ENCODE data around the gene ELF1. TPM values are rescaled to one million over a fixed set of nuclear protein-coding genes. Genes with fewer than 3 reads are reported as not detected.

Gene ELF1
- total and polyA plus RNA-seq, 12 donors = 9.9 to 60.5 (median 38.2) TPM

DNA sequence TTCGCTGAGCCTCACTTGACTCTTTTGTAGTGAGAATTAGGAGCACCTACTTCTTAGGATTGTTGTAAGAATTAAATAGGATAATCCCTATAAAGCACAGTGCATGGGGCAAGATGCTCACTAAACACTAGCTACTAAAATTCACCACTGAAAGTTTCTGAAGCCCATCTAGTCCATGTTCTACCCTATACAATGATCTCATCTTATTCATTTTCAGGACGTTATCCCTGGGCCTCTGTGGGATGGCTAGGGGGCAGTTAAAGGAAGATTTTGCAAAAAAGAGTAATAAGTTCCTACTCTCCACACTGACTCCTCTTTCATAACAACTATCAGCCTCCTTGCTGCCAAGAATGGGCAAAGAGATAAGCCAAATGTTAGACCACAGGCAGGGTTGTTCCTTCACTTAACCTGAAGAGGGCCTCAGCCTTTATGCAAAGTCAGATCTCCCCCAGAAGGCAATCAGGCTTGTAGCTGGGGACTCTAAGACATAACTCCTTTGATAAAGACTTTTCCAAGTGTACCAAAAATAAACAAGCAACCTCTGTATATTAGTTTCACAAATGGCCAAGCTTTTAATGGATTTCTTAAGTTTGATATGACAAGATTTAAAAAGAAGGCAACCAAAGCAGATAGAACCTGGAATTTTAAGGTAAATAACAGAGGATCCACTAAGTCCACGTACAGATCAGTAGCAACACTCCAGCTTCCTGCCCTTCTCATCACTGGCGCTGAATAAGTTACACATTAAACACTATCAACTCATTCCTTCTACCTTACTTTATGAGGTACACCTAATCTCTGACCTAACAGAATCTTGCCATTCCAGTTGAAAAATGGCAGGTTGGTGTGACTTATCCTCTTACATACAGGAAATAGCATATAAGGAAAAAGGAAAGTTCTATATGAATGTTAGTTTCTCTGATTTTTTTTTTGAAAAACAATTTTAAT, 44.4 kb downstream of the ELF1 start:
- intact Hi-C loops (cut with DNase I) = loop anchor here in 1 of 10 donors (5.0 kb wide), 1 partner anchor 88 kb away; the partner anchor contains the start of gene WBP4
- no peaks in the 10 kb centered on the region for H3K36me3 ChIP-seq
- TF ChIP-seq, protein P1, sequence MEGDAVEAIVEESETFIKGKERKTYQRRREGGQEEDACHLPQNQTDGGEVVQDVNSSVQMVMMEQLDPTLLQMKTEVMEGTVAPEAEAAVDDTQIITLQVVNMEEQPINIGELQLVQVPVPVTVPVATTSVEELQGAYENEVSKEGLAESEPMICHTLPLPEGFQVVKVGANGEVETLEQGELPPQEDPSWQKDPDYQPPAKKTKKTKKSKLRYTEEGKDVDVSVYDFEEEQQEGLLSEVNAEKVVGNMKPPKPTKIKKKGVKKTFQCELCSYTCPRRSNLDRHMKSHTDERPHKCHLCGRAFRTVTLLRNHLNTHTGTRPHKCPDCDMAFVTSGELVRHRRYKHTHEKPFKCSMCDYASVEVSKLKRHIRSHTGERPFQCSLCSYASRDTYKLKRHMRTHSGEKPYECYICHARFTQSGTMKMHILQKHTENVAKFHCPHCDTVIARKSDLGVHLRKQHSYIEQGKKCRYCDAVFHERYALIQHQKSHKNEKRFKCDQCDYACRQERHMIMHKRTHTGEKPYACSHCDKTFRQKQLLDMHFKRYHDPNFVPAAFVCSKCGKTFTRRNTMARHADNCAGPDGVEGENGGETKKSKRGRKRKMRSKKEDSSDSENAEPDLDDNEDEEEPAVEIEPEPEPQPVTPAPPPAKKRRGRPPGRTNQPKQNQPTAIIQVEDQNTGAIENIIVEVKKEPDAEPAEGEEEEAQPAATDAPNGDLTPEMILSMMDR (IDR thresholded peaks at IDR 0.05) = peak in 7 of 9 donors; percentile 31 to 58 (median 49)
- H3K9me3 ChIP-seq = no peaks in the 10 kb centered on the region
- H3K4me3 ChIP-seq = no peak overlapping the region
- 51 to 53% methylated on average over 4 of the region's 4 CpGs for WGBS, 2 donors
- peak overlapping the region in 2 of 10 donors; percentile 13 to 33 for H3K27ac ChIP-seq
- DNase-seq (no peak), ATAC-seq (peak; percentile 44 to 77 (median 67))
- peaks cover 9 to 99% (median 85%) of the 10 kb centered on the region in 9 donors for H3K4me1 ChIP-seq
- H3K27me3 ChIP-seq = no peaks in the 10 kb centered on the region

DNA sequence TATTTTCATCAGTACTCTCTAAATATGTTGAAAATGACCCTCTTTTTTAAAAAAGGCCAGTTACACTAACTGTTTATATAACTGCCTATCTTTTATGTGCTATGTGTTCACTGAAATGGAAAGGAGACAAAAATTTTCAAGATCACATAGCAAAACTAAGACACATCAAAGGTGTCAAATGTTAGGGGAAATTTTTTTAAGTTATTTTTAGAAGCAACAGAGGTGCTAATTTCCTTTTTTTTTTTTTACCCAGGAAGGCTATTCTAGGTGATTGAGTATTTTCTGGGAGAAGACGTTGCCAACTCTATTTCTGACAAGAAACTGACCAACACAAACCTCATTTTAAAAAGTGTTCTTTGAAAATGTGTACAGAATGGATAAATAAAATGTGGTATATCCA, 45.7 kb downstream of the ELF1 start:
- 20 to 48% methylated on average over 1 of the region's 1 CpG for WGBS, 2 donors
- H3K27ac ChIP-seq = no peak overlapping the region
- no peaks in the 10 kb centered on the region for H3K9me3 ChIP-seq
- H3K4me1 ChIP-seq = peaks cover 9 to 100% (median 97%) of the 10 kb centered on the region in 9 donors
- H3K4me3 ChIP-seq = no peak overlapping the region
- intact Hi-C loops (cut with DNase I) = no loop called here
- TF ChIP-seq, protein P1 (IDR thresholded peaks at IDR 0.05) = no peak
- no peaks in the 10 kb centered on the region for H3K27me3 ChIP-seq
- H3K36me3 ChIP-seq = no peaks in the 10 kb centered on the region
- ATAC-seq = no peak
- DNase-seq = no peak

DNA sequence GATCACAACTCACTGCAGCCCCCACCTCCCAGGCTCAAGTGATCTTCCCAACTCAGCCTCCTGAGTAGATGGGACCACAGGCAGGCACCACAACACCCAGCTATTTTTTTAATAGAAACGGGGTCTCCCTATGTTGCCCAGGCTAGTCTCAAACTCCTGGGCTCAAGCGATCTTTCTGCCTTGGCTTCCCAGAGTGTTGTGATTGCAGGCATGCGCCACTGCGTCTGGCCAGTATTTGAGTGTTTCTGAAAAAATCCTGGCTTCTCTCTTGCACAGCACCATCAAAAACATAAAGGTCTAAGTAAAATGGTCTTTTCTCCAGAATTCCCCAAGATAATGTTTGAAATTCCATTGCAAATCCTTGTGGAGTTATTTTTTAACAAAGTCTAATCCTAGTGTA, 47.8 kb downstream of the ELF1 start:
- Histone ChIP-seq H3K36me3 (no peaks in the 10 kb centered on the region), H3K27ac (no peak overlapping the region), H3K4me1 (peaks cover 9 to 100% (median 85%) of the 10 kb centered on the region in 9 donors), H3K4me3 (no peak overlapping the region), H3K27me3 (no peaks in the 10 kb centered on the region), H3K9me3 (no peaks in the 10 kb centered on the region)
- 86 to 92% methylated on average over 4 of the region's 4 CpGs for WGBS, 2 donors
- ATAC-seq (no peak), DNase-seq (no peak)
- TF ChIP-seq, protein P1 (IDR thresholded peaks at IDR 0.05) = no peak
- intact Hi-C loops (cut with DNase I) = no loop called here

DNA sequence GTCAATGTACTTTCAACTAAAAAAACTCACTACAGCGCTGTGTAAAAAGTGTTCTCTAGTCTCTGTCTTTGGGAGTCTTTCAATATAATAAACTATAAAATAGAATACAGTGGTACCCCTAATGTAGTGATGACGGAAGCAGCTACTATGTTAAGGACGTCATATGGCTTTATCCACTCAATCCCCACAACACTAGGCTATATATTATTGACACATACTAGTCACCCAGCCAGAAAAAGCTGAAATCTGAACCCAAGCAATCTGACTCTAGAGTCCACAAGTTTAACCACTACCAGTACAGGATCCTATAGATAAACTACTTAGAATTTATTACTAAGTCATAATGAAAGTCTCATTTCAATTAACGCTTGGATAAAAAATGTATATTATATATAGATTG, 48.3 kb downstream of the ELF1 start:
- intact Hi-C loops (cut with DNase I) = no loop called here
- H3K36me3 ChIP-seq = no peaks in the 10 kb centered on the region
- WGBS, 2 donors = 88 to 90% methylated on average over 4 of the region's 4 CpGs
- no peaks in the 10 kb centered on the region for H3K9me3 ChIP-seq
- H3K27me3 ChIP-seq = no peaks in the 10 kb centered on the region
- no peak for DNase-seq
- TF ChIP-seq, protein P1 (IDR thresholded peaks at IDR 0.05) = no peak
- no peak overlapping the region for H3K4me3 ChIP-seq
- H3K27ac ChIP-seq = no peak overlapping the region
- ATAC-seq = no peak
- peaks cover 9 to 100% (median 85%) of the 10 kb centered on the region in 9 donors for H3K4me1 ChIP-seq
